Measurements from ENCODE around the gene ADGRD2. TPM values are rescaled to one million over a fixed set of nuclear protein-coding genes. Genes with fewer than 3 reads are reported as not detected.

ADGRD2 gene
- total RNA-seq, 1 experiment from 2014 or later = 1.5 TPM

GRCh38 chr9:124482431-124483031 lies 32.3 kb downstream of the ADGRD2 start:
- Histone ChIP-seq H2AFZ (ENCODE audit: low read length) (no peak overlapping the region), H4K20me1 (ENCODE audit: control insufficient read depth, insufficient read depth, insufficient read length) (peaks cover 3% of the 10 kb centered on the region), H3K56ac (ENCODE audit: insufficient read length, low read depth, low read length) (no peak overlapping the region), H3K4me2 (ENCODE audit: insufficient read depth, insufficient read length, low read length) (peak overlapping the region; percentile 50), H3K4me1 (ENCODE audit: insufficient read depth, low read length) (no peaks in the 10 kb centered on the region), H2AK5ac (ENCODE audit: insufficient read length, low read length) (no peak overlapping the region), H3K79me1 (ENCODE audit: insufficient read depth, low read depth, low read length, poor library complexity, severe bottlenecking) (no peaks in the 10 kb centered on the region), H3K23me2 (ENCODE audit: insufficient read length, low read depth, low read length, poor library complexity, severe bottlenecking) (peaks cover 4% of the 10 kb centered on the region), H3K18ac (ENCODE audit: insufficient read length, low read depth, low read length) (no peak overlapping the region), H3K9me3 (ENCODE audit: control insufficient read depth, low read depth, low read length) (no peaks in the 10 kb centered on the region), H4K5ac (ENCODE audit: insufficient read length, low read depth, low read length) (no peak overlapping the region), H3K79me2 (ENCODE audit: insufficient read depth, low read length) (no peaks in the 10 kb centered on the region), H2BK20ac (ENCODE audit: low read depth, low read length, poor library complexity, severe bottlenecking) (no peak overlapping the region), H3K9ac (ENCODE audit: extremely low read depth, insufficient read length, low read length) (no peak overlapping the region), H3K14ac (ENCODE audit: insufficient read depth, low read length) (no peak overlapping the region), H3K27ac (ENCODE audit: insufficient read length, low read depth, low read length) (no peak overlapping the region), H4K8ac (replicated peaks; ENCODE audit: insufficient read length, low read depth, low read length) (no peak overlapping the region), H2BK5ac (ENCODE audit: insufficient read length, low read length) (no peak overlapping the region), H3K23ac (ENCODE audit: insufficient read length, low read depth, low read length) (no peak overlapping the region), H2BK120ac (ENCODE audit: low read depth, low read length, poor library complexity, severe bottlenecking) (no peak overlapping the region), H2BK12ac (ENCODE audit: insufficient read length, low read depth, low read length) (no peak overlapping the region), H3K4ac (ENCODE audit: low read depth, low read length) (no peak overlapping the region), H4K91ac (ENCODE audit: insufficient read length, low read depth, low read length) (no peak overlapping the region), H3K27me3 (ENCODE audit: insufficient read depth, low read length) (peaks cover 3% of the 10 kb centered on the region; the same call in 1 of the 2 replicates), H3T11ph (ENCODE audit: low read length) (no peak overlapping the region), H2BK15ac (ENCODE audit: low read depth, low read length) (no peak overlapping the region)
- peaks cover 2 to 4% of the 10 kb centered on the region in 2 experiments; a peak in 2 of 5 replicates for H3K9me3 Mint-ChIP-seq
- H3K4me1 Mint-ChIP-seq = peaks cover 24 to 56% of the 10 kb centered on the region in 2 experiments
- peak; percentile 82 for DNase-seq
- no peak for TF ChIP-seq CTCF (conservative IDR thresholded peaks at IDR 0.05)
- H3K27ac Mint-ChIP-seq = no peak overlapping the region
- WGBS (ENCODE audit: extremely low coverage, insufficient read length, low lambda C conversion rate) = no CpG with 5 or more reads among the region's 26 CpGs
- H3K4me3 Mint-ChIP-seq = peak overlapping the region in 1 of 2 experiments; percentile 25; a peak in 3 of 5 replicates
- H3K27me3 Mint-ChIP-seq (ENCODE audit: low read depth) = peaks cover 57% of the 10 kb centered on the region
- H3K36me3 Mint-ChIP-seq (ENCODE audit: insufficient read depth in 1 of 3, low read depth in 3 of 3) = no peaks in the 10 kb centered on the region; a peak in 1 of 7 replicates

All from H9 (cell line).